ENCODE data around the gene MUSK. TPM values are rescaled to one million over a fixed set of nuclear protein-coding genes. Genes with fewer than 3 reads are reported as not detected.
"Not testable (repeated sequence)": the region's sequence is repeated elsewhere in the genome, so short reads cannot be mapped to it uniquely, and the experiment has no call there.

The MUSK gene
- total RNA-seq, 4 donors from 2014 or later, result 4.4 to 28.1 (median 10.3) TPM

GRCh38 chr9:110784309-110784708, 115.7 kb downstream of the MUSK start:
- Histone ChIP-seq H3K36me3 (no peaks in the 10 kb centered on the region), H3K4me3 (no peak overlapping the region), H3K4me1 (no peaks in the 10 kb centered on the region), H3K27ac (no peak overlapping the region), H3K9me3 (no peaks in the 10 kb centered on the region), H3K27me3 (no peaks in the 10 kb centered on the region)
- DNase-seq, result no peak
- TF ChIP-seq POLR2A (IDR thresholded peaks at IDR 0.05), result no peak
- TF ChIP-seq, protein P1, sequence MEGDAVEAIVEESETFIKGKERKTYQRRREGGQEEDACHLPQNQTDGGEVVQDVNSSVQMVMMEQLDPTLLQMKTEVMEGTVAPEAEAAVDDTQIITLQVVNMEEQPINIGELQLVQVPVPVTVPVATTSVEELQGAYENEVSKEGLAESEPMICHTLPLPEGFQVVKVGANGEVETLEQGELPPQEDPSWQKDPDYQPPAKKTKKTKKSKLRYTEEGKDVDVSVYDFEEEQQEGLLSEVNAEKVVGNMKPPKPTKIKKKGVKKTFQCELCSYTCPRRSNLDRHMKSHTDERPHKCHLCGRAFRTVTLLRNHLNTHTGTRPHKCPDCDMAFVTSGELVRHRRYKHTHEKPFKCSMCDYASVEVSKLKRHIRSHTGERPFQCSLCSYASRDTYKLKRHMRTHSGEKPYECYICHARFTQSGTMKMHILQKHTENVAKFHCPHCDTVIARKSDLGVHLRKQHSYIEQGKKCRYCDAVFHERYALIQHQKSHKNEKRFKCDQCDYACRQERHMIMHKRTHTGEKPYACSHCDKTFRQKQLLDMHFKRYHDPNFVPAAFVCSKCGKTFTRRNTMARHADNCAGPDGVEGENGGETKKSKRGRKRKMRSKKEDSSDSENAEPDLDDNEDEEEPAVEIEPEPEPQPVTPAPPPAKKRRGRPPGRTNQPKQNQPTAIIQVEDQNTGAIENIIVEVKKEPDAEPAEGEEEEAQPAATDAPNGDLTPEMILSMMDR (IDR thresholded peaks at IDR 0.05), result no peak

- no peaks in the 10 kb centered on the region for H3K36me3 ChIP-seq
- H3K27me3 ChIP-seq, result no peaks in the 10 kb centered on the region
- no peaks in the 10 kb centered on the region for H3K9me3 ChIP-seq
- H3K4me1 ChIP-seq, result no peaks in the 10 kb centered on the region
- DNase-seq, result no peak
- H3K27ac ChIP-seq, result no peak overlapping the region
- H3K4me3 ChIP-seq, result no peak overlapping the region
- no peak for TF ChIP-seq POLR2A (IDR thresholded peaks at IDR 0.05)
- TF ChIP-seq, protein P1 (IDR thresholded peaks at IDR 0.05), result no peak
Observed at GRCh38 chr9:110785166-110785565, 116.6 kb downstream of the MUSK start.

- not testable (repeated sequence) for H3K4me1 ChIP-seq, H3K27me3 ChIP-seq, H3K36me3 ChIP-seq, H3K9me3 ChIP-seq, DNase-seq, H3K27ac ChIP-seq, H3K4me3 ChIP-seq
Observed at GRCh38 chr9:110788396-110788795, 119.8 kb downstream of the MUSK start.

DNA sequence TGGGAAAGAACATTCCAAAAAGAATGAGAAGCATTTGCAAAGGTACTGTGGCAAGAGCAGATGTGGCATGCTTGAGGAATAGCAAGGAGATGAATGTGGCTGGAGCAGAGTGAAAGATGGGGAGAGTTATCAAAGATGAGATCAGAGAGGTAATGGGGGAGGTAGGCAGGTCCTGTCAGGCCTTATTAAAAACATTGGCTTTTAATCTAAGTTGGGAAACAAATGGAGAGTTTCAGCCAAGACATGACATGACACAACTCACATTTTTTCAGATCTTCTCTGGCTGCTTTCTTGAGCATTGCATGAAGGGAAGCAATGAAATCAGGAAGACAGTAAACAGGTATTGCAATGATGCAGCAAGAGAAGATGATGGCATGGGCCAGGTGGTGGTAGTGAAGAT, 120.3 kb downstream of the MUSK start:
- H3K4me1 ChIP-seq, result no peaks in the 10 kb centered on the region
- H3K9me3 ChIP-seq, result no peaks in the 10 kb centered on the region
- TF ChIP-seq, protein P1 (IDR thresholded peaks at IDR 0.05), result no peak
- no peak for TF ChIP-seq POLR2A (IDR thresholded peaks at IDR 0.05)
- H3K27me3 ChIP-seq, result no peaks in the 10 kb centered on the region
- no peaks in the 10 kb centered on the region for H3K36me3 ChIP-seq
- no peak overlapping the region for H3K27ac ChIP-seq
- H3K4me3 ChIP-seq, result no peak overlapping the region
- no peak for DNase-seq

DNA sequence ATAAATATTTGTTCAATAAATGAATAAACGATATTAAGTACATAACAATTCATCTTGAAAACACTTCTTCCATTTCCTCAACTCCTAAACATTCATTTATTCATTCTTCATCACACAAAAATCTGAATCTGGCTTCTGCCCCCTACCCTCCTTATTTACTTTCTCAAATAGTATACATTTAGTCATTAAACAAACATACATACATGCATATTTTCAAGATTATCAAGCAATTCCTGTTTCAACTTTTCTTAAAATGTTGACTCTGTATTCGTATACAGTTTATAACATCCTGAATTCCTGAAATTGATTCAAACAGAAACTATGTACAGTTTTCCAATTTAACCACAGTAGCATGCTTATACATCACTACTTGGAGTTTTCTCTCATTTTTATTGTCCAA, 129.0 kb downstream of the MUSK start:
- no peak overlapping the region for H3K4me3 ChIP-seq
- H3K9me3 ChIP-seq, result no peaks in the 10 kb centered on the region
- H3K36me3 ChIP-seq, result no peaks in the 10 kb centered on the region
- H3K4me1 ChIP-seq, result no peaks in the 10 kb centered on the region
- DNase-seq, result no peak
- no peak overlapping the region for H3K27ac ChIP-seq
- no peaks in the 10 kb centered on the region for H3K27me3 ChIP-seq
- TF ChIP-seq POLR2A (IDR thresholded peaks at IDR 0.05), result no peak
- TF ChIP-seq, protein P1 (IDR thresholded peaks at IDR 0.05), result no peak

DNA sequence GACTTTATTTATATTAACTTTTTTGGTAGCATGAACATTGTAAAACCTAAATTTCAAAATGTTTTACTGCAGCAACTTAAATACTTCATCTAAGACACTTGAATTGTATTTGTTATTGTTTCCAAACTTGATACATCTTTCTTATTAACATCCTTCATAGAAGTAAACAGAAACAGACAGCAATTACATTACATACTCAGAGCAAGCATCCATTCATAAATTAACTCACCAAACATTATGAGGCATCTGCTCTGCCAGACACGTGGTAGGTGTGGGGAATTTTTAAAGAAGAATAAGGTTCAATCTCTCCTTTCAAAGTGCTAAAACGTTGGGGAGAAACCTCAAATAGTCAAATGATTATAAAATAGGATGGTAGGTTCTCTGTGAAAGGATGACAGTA, 130.8 kb downstream of the MUSK start:
- Histone ChIP-seq H3K9me3 (no peaks in the 10 kb centered on the region), H3K36me3 (no peaks in the 10 kb centered on the region), H3K4me3 (no peak overlapping the region), H3K27me3 (no peaks in the 10 kb centered on the region), H3K27ac (no peak overlapping the region), H3K4me1 (no peaks in the 10 kb centered on the region)
- no peak for TF ChIP-seq POLR2A (IDR thresholded peaks at IDR 0.05)
- TF ChIP-seq, protein P1 (IDR thresholded peaks at IDR 0.05), result no peak
- DNase-seq, result no peak
